UCSD-AML1 (cell line): ENCODE data around the gene LRMDA.

Source experiments
- DNase-seq: peaks from one replicate; lab custom pipeline; 2025; ENCODE audit not compliant: unreplicated experiment; lab: John Stamatoyannopoulos, UW

LRMDA gene

GRCh38 chr10:75431180-75432111, at the start of gene LRMDA:
LRMDA (plus strand) TSS chr10:75431624.
- peak; percentile 72 for DNase-seq

- no peak for DNase-seq
These were observed 45.3 kb upstream of the LRMDA start for GRCh38 chr10:75386128-75386527.

GRCh38 chr10:75388082-75388481, 43.3 kb upstream of the LRMDA start:
- DNase-seq = no peak

GRCh38 chr10:75390178-75390577, 41.2 kb upstream of the LRMDA start:
- no peak for DNase-seq

GRCh38 chr10:75392271-75392670, 39.2 kb upstream of the LRMDA start:
- DNase-seq = no peak

- no peak for DNase-seq
These were observed 38.7 kb upstream of the LRMDA start for GRCh38 chr10:75392744-75393143.

- DNase-seq = no peak
These were observed 37.2 kb upstream of the LRMDA start for GRCh38 chr10:75394221-75394620.

GRCh38 chr10:75395066-75395931, 36.1 kb upstream of the LRMDA start:
- DNase-seq = no peak

GRCh38 chr10:75395932-75396630, 35.3 kb upstream of the LRMDA start:
- no peak for DNase-seq

GRCh38 chr10:75396631-75397495, 34.6 kb upstream of the LRMDA start:
- no peak for DNase-seq

GRCh38 chr10:75397496-75398199, 33.8 kb upstream of the LRMDA start:
- DNase-seq = no peak

GRCh38 chr10:75398200-75398691, 33.2 kb upstream of the LRMDA start:
- DNase-seq = no peak

GRCh38 chr10:75398692-75399460, 32.5 kb upstream of the LRMDA start:
- DNase-seq = no peak

GRCh38 chr10:75399461-75400162, 31.8 kb upstream of the LRMDA start:
- DNase-seq = peak; percentile 70

- DNase-seq = no peak
These were observed 31.2 kb upstream of the LRMDA start for GRCh38 chr10:75400163-75400770.

- DNase-seq = peak; percentile 61
These were observed 30.5 kb upstream of the LRMDA start for GRCh38 chr10:75400771-75401568.
